HG02840 (cell line): Measurements from ENCODE around the gene SUSD3.

Experiments
- ATAC-seq: cut with Tn5 transposase; IDR thresholded peaks from one replicate; pipeline ENCODE4 v1.9.1; 2021; ENCODE audit warnings: mild to moderate bottlenecking, moderate library complexity, moderate number of reproducible peaks; ENCODE audit not compliant: unreplicated experiment, low FRiP score

Gene SUSD3

DNA sequence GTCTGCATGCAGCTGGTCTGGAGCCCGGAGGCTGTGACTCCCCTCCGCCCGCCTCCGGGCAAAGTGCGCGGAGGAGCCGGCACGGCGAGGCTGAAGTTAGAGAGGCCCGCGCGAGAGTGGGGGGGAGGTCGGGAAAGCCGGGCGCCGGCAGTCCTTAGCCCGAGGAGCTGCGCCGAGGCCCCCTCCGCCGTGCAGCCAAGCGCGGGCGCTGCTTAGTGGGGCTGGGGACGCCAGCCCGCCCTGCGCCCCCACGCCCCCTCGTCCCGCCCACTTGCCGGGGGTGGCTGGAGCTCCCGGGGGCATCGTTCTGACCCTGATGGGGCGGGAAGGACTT is 75.1 kb downstream of the SUSD3 start:
- peak; percentile 40 for ATAC-seq

DNA sequence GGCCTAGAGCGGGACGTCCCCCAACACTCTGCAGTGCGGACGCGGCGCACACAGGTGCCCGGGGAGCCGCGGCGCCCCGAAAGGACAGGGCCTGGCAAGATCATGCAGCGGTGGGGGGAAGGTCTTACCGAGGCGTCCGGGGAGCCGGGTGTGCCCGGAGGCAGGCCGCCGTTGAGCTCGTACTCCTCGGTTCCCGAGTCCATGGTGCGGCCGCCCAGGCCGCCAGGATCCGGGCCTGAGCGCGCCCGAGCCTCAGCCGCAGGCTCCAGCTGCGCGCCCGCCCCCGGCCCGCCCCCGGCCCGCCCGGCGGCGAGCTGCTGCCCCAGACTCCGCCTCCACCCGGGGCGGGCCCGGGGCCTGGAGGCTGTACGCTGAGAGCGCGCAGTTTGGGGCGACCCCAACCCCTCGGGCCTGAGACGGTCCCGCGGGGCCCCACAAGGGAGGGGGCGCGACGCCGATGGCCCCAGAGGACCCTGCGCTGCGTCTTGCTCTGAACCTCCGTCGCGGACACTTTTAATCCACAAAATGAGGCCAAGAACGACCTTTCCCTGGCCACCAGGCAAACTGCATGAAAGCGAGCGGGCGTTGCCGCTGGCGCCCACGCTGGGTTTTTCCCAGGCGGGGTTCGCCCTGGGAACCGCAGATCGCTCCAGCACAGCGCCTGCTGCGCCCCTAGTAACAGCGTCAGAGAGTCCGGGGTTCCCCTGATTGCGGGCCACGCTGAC is 75.7 kb downstream of the SUSD3 start, which contains the start of gene NINJ1:
TSS of gene NINJ1 (minus strand) at position 237 of the 725 bp plus-strand sequence. CDS start at position 203, 34 bp downstream.
- ATAC-seq = peak; percentile 79
